Measurements from ENCODE around the gene MTFR1L. TPM values are rescaled to one million over a fixed set of nuclear protein-coding genes. Genes with fewer than 3 reads are reported as not detected.

The MTFR1L gene
- 15.2 and 21.5 TPM in 2 replicates for total RNA-seq

DNA sequence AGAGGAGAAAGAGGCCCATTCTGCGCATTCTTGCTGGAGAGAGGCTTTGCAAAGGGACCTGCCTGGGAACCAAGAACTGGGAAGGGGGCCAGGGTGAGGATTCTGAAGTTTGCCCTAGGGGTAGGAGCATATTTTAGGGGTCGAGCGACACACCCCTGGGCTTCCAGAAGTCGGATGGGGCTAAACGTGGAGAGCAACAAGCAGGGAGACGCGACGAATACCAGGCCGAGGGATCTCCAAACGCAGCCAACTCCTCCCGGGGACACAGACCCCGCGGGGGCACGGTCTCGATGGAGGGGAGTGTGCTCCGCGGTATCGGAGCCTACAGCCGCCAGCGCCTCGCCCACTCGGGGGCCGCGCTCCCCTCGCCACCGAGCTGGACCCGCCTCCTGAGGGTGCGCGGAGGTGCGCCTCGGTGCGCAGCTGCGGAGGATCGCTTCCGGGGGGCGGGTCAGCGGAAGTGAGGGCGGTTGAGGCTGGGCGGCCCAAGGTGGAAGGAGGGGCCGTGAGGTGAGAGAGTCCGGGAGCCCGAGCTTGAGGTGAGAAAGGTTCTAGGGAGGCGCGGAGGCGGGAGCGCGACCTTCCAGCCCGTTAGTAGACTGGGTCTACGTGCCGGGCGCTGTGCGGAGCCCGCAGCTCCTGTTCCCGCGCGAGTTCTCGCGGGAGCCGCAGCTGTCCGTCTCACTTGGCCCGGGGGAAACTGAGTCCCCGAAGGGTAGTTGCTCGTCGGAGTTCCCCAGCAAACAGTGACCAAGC lies at the start of gene MTFR1L:
MTFR1L (plus strand) TSS at position 464 of the 756 bp plus-strand sequence. CDS start 3,151 bp downstream, outside the sequence.

DNA sequence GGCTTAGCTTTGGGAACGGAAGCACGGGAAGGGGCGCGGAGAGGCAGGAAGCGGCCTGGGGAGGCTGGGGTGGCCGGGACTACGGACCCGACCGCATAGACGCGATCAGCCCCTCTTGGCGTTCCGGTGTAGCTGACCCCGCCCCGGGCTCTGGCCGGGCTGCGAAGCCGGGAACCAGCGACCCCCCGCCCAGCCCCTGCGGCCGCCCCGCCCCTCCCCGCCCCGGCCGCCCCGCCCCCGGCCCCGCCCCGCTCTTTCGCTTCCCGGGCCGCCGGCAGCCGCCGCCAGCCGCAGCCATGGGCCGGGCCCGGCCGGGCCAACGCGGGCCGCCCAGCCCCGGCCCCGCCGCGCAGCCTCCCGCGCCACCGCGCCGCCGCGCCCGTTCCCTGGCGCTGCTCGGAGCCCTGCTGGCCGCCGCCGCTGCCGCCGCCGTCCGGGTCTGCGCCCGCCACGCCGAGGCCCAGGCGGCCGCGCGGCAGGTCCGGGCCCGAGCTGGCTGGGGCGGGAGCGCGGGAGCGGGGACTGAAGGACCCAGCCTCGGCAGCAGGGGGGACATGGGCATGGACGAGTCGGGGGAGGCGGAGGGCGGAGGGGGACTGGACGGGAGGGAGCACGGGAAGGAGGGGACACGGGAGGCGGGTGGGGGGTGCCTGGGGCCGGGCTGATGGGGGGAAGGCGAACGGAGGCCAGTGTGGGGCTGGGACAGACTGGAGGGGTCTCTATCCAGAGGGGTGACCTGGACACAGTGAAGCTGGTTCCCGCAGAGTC lies 19.6 kb upstream of the MTFR1L start, which contains the start of gene SELENON:
SELENON (plus strand) TSS at position 259 of the 768 bp plus-strand sequence; CDS start at position 297, 38 bp downstream.

GRCh38 chr1:25858906-25859789 lies 39.4 kb downstream of the MTFR1L start, which contains the start of gene AUNIP:
Gene AUNIP, minus strand, starts transcription at chr1:25859457. Its CDS starts 100 bp downstream, at chr1:25859357.

DNA sequence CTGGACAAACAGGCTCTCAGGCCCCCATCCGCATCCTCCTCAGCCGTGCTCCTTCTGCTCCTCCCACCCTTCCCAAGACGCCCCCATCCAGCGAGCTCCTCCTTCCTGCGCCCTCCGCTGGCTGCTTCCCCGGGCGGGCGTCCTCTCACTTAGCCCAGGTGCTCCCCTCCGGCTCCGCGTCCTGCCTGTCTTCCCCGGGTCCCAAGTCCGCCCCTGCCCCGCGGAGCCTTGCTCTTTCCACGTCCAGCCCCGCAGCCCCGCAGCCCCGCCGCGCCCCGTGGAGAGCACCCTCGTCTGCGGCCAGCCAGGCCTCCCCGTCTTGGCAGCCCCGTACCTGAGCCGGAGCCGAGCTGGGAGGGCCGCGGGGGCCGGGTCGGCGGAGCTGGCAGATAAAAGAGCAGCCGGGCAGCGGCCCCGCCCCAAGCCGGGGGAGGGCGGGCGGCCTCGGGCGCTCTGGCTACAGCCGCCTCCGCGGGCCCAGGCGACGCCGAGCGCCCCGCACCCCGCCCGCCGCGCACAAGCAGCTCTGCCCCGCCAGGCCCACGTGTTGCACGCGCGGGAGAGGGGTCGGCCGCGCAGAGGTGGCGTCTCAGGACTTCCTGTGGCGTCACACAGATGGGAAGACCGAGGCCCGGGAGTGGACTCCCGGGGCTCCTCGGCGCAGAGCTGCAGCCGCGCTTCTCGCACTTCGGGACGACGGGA lies 55.6 kb downstream of the MTFR1L start, which contains the start of gene PAQR7:
PAQR7 (minus strand) TSS at position 555 of the 702 bp plus-strand sequence. CDS start 11,869 bp downstream, outside the sequence.

Other genes with a start within 250 kb of the MTFR1L start
- gene MAN1C1, start 203.2 kb upstream of the MTFR1L start, total RNA-seq = 0.25 and 0.49 TPM in 2 replicates
- gene SELENON, start 19.8 kb upstream of the MTFR1L start, total RNA-seq = 20.1 and 69.8 TPM in 2 replicates
- gene AUNIP, start 39.5 kb downstream of the MTFR1L start, total RNA-seq = 2.1 and 3.1 TPM in 2 replicates
- 4.5 and 9.1 TPM in 2 replicates for gene PAQR7, start 55.8 kb downstream of the MTFR1L start, total RNA-seq
- 119 and 151 TPM in 2 replicates for gene STMN1, start 86.5 kb downstream of the MTFR1L start, total RNA-seq
- 3.6 and 17.9 TPM in 2 replicates for gene PAFAH2, start 178.1 kb downstream of the MTFR1L start, total RNA-seq
- gene EXTL1, start 201.8 kb downstream of the MTFR1L start, total RNA-seq = not detected in 2 replicates
- not detected in 2 replicates for gene SLC30A2, start 226.2 kb downstream of the MTFR1L start, total RNA-seq
- gene TRIM63, start 247.7 kb downstream of the MTFR1L start, total RNA-seq = under 0.01 TPM in 1 of 2 replicates, not detected in the other

Data from bladder microvascular endothelial cell (primary cell).